ENCODE measurements around the gene LDLRAP1. TPM values are rescaled to one million over a fixed set of nuclear protein-coding genes. Genes with fewer than 3 reads are reported as not detected.

Gene LDLRAP1
- total RNA-seq, 1 donor = 18.5 TPM

DNA sequence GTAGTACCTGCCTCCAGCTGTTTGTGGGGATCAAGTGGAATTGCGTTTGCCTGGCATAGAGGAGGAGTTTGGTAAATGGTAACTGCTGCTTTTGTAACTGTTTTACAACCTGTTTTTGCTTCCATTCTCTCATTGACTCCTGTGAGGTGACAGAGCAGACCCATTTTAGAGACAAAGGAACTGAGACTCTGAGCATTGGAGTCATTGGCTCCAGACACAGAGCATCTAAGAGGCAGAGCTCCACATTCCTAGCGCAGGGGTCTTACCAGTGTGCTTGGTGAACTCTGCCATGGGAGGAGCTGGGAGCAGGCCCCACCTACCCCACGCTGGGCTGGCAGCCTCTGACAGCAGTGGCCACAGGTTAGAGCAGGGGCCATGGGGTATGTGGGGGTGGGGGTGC lies 2.4 kb downstream of the LDLRAP1 start:
- Histone ChIP-seq H3K4me2 (ENCODE audit: insufficient read depth, low read length) (no peak overlapping the region), H3K36me3 (ENCODE audit: insufficient read depth, low read length) (no peaks in the 10 kb centered on the region), H3K4me1 (ENCODE audit: insufficient read depth, low read length) (peaks cover 25% of the 10 kb centered on the region), H4K20me1 (ENCODE audit: insufficient read depth, low read length) (peaks cover 31% of the 10 kb centered on the region), H3K79me2 (ENCODE audit: insufficient read depth, low read length) (peaks cover 54% of the 10 kb centered on the region), H3K9me3 (ENCODE audit: low read depth, low read length) (no peaks in the 10 kb centered on the region), H3K4me3 (ENCODE audit: insufficient read depth, low read length) (no peak overlapping the region), H3K27ac (ENCODE audit: low read depth, low read length) (no peak overlapping the region), H2AFZ (ENCODE audit: low read length) (no peak overlapping the region), H3K27me3 (ENCODE audit: insufficient read depth, low read length) (no peaks in the 10 kb centered on the region)
- no peak for DNase-seq (ENCODE audit: insufficient read length, low spot score, missing footprints)
- TF ChIP-seq CTCF (IDR thresholded peaks at IDR 0.05; ENCODE audit: extremely low read depth, low read depth, low read length) = no peak

DNA sequence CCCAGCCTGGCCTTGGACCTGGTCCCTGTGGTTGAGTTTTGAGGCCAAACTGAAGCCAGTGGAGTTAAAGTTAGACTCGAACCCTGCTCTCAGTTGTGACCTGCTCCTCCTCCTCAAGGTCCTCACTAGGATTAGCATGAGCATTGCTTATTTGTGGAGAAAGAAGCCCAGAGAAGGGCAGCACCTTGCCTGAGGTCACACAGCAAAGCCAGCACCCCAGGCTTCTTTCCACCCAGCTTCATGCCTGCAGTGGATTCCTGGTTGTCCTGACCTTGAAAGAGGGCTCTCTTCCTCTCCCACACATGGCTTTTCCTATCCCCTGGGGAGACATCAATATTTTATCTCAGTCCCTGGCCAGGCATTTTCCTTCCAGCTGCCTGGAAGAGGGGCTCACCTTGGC lies 2.8 kb downstream of the LDLRAP1 start:
- no peak overlapping the region for H3K4me3 ChIP-seq (ENCODE audit: insufficient read depth, low read length)
- H3K9me3 ChIP-seq (ENCODE audit: low read depth, low read length) = no peaks in the 10 kb centered on the region
- no peak for TF ChIP-seq CTCF (IDR thresholded peaks at IDR 0.05; ENCODE audit: extremely low read depth, low read depth, low read length)
- no peak for DNase-seq (ENCODE audit: insufficient read length, low spot score, missing footprints)
- peaks cover 35% of the 10 kb centered on the region for H4K20me1 ChIP-seq (ENCODE audit: insufficient read depth, low read length)
- no peak overlapping the region for H3K27ac ChIP-seq (ENCODE audit: low read depth, low read length)
- H3K4me1 ChIP-seq (ENCODE audit: insufficient read depth, low read length) = peaks cover 25% of the 10 kb centered on the region
- peaks cover 58% of the 10 kb centered on the region for H3K79me2 ChIP-seq (ENCODE audit: insufficient read depth, low read length)
- no peaks in the 10 kb centered on the region for H3K27me3 ChIP-seq (ENCODE audit: insufficient read depth, low read length)
- no peaks in the 10 kb centered on the region for H3K36me3 ChIP-seq (ENCODE audit: insufficient read depth, low read length)
- no peak overlapping the region for H3K4me2 ChIP-seq (ENCODE audit: insufficient read depth, low read length)
- H2AFZ ChIP-seq (ENCODE audit: low read length) = no peak overlapping the region

DNA sequence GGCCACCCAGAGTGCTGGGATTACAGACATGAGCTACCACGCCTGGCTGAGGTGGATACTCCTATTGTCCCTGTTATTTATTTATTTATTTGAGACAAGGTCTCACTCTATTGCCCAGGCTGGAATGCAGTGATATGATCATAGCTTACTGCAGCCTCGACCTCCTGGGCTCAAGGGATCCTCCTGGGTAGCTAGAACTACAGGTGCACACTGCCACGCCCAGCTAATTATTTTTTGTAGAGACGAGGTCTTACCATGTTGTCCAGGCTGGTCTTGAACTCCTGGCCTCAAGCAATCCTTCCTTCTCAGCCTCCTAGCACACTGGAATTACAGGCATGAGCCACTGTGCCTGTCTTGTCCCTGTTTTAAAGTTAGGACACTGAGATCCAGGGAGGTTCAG lies 5.2 kb downstream of the LDLRAP1 start:
- Histone ChIP-seq H3K4me3 (ENCODE audit: insufficient read depth, low read length) (no peak overlapping the region), H3K36me3 (ENCODE audit: insufficient read depth, low read length) (no peaks in the 10 kb centered on the region), H2AFZ (ENCODE audit: low read length) (no peak overlapping the region), H3K79me2 (ENCODE audit: insufficient read depth, low read length) (peaks cover 68% of the 10 kb centered on the region), H3K4me1 (ENCODE audit: insufficient read depth, low read length) (peaks cover 25% of the 10 kb centered on the region), H3K27me3 (ENCODE audit: insufficient read depth, low read length) (no peaks in the 10 kb centered on the region), H3K27ac (ENCODE audit: low read depth, low read length) (no peak overlapping the region), H4K20me1 (ENCODE audit: insufficient read depth, low read length) (peaks cover 57% of the 10 kb centered on the region), H3K9me3 (ENCODE audit: low read depth, low read length) (no peaks in the 10 kb centered on the region), H3K4me2 (ENCODE audit: insufficient read depth, low read length) (no peak overlapping the region)
- no peak for TF ChIP-seq CTCF (IDR thresholded peaks at IDR 0.05; ENCODE audit: extremely low read depth, low read depth, low read length)
- DNase-seq (ENCODE audit: insufficient read length, low spot score, missing footprints) = no peak

GRCh38 chr1:25549273-25550154 lies 6.1 kb downstream of the LDLRAP1 start:
- Histone ChIP-seq H3K4me3 (ENCODE audit: insufficient read depth, low read length) (no peak overlapping the region), H3K4me1 (ENCODE audit: insufficient read depth, low read length) (peaks cover 21% of the 10 kb centered on the region), H3K4me2 (ENCODE audit: insufficient read depth, low read length) (peak overlapping the region; percentile 32), H4K20me1 (ENCODE audit: insufficient read depth, low read length) (peaks cover 65% of the 10 kb centered on the region), H3K36me3 (ENCODE audit: insufficient read depth, low read length) (peaks cover under 1% of the 10 kb centered on the region), H3K9me3 (ENCODE audit: low read depth, low read length) (no peaks in the 10 kb centered on the region), H3K27ac (ENCODE audit: low read depth, low read length) (peak overlapping the region; percentile 7), H3K27me3 (ENCODE audit: insufficient read depth, low read length) (no peaks in the 10 kb centered on the region), H2AFZ (ENCODE audit: low read length) (no peak overlapping the region), H3K79me2 (ENCODE audit: insufficient read depth, low read length) (peaks cover 66% of the 10 kb centered on the region)
- DNase-seq (ENCODE audit: insufficient read length, low spot score, missing footprints) = peak; percentile 94
- TF ChIP-seq CTCF (IDR thresholded peaks at IDR 0.05; ENCODE audit: extremely low read depth, low read depth, low read length) = no peak
